Keratinocyte (primary cell): ENCODE data around the gene NFE2L1. TPM values are rescaled to one million over a fixed set of nuclear protein-coding genes. Genes with fewer than 3 reads are reported as not detected.

Source experiments
- DNase-seq: peaks from one replicate; pipeline ENCODE4 v3.0.0-alpha.2; 2011; ENCODE audit warnings: low read depth, missing footprints, low spot score
- FAIRE-seq: peaks from 2 replicates; lab custom pipeline; 2011; peaks lifted over from hg19 to GRCh38; lab: Jason Lieb, UNC
- H2AFZ ChIP-seq: 2 replicates; pipeline ENCODE4 v1.6.0; 2012; ENCODE audit warnings: low read length, control low read depth, inconsistent platforms; ENCODE audit not compliant: control insufficient read depth
- H3K27ac ChIP-seq: 2 replicates; pipeline ENCODE4 v1.5.1; 2011; ENCODE audit warnings: low read length; ENCODE audit not compliant: control insufficient read depth, insufficient read depth
- H3K27me3 ChIP-seq: 3 replicates; pipeline ENCODE4 v1.6.0; 2011; ENCODE audit warnings: low read length; ENCODE audit not compliant: control insufficient read depth, insufficient read depth; ENCODE audit errors: extremely low read depth
- H3K36me3 ChIP-seq, 2 experiments: 2 replicates in 1 of 2; 3 replicates in 1 of 2; pipeline ENCODE4 v1.5.1; 2011; ENCODE audit warnings: low read length in 2 of 2, mild to moderate bottlenecking in 1 of 2; ENCODE audit not compliant: control insufficient read depth in 2 of 2, insufficient read depth in 2 of 2; ENCODE audit errors: extremely low read depth in 1 of 2
- H3K4me1 ChIP-seq: 3 replicates; pipeline ENCODE4 v1.5.1; 2011; ENCODE audit warnings: low read length; ENCODE audit not compliant: control insufficient read depth, insufficient read depth; ENCODE audit errors: extremely low read depth
- H3K4me2 ChIP-seq: 3 replicates; pipeline ENCODE4 v1.6.0; 2011; ENCODE audit warnings: low read depth, low read length; ENCODE audit not compliant: control insufficient read depth, insufficient read depth; ENCODE audit errors: extremely low read depth
- H3K4me3 ChIP-seq, 3 experiments: fragments of 200-600 bp in 1 of 3; sonication (generic) in 1 of 3; 2 replicates in 2 of 3; 3 replicates in 1 of 3; pipeline ENCODE4 v1.5.1; 2011 to 2016; ENCODE audit warnings: low read length in 3 of 3, mild to moderate bottlenecking in 3 of 3, control low read depth in 2 of 3, inconsistent platforms in 1 of 3, low read depth in 1 of 3, mixed read lengths in 1 of 3, mixed run types in 1 of 3, moderate library complexity in 1 of 3; ENCODE audit not compliant: control insufficient read depth in 2 of 3, insufficient read depth in 2 of 3; ENCODE audit errors: extremely low read depth in 1 of 3
- H3K79me2 ChIP-seq: 2 replicates; pipeline ENCODE4 v1.6.0; 2012; ENCODE audit warnings: low read length; ENCODE audit not compliant: control insufficient read depth, insufficient read depth
- H3K9ac ChIP-seq: 3 replicates; pipeline ENCODE4 v1.6.0; 2011; ENCODE audit warnings: low read length; ENCODE audit not compliant: control insufficient read depth, insufficient read depth; ENCODE audit errors: extremely low read depth
- H3K9me1 ChIP-seq: 3 replicates; pipeline ENCODE4 v1.6.0; 2011; ENCODE audit warnings: low read length; ENCODE audit not compliant: control insufficient read depth, insufficient read depth; ENCODE audit errors: extremely low read depth
- H3K9me3 ChIP-seq: 2 replicates; pipeline ENCODE4 v1.5.1; 2012; ENCODE audit warnings: low read depth, low read length; ENCODE audit not compliant: control insufficient read depth
- H4K20me1 ChIP-seq: 3 replicates; pipeline ENCODE4 v1.6.0; 2011; ENCODE audit warnings: low read length; ENCODE audit not compliant: control insufficient read depth, insufficient read depth; ENCODE audit errors: extremely low read depth
- EZH2 ChIP-seq: IDR thresholded peaks from one replicate; pipeline ENCODE4 v1.6.1; 2012; ENCODE audit warnings: inconsistent platforms, mild to moderate bottlenecking, low read length, moderate library complexity
- dilution Hi-C: fragments of 300-500 bp; cut with MboI; formaldehyde crosslinking; loops from one replicate; pipeline ENCODE4 v1.7.0; 2020; ENCODE audit warnings: low sequenced_read_pairs; ENCODE audit not compliant: extremely low pct_ligation_motif_present
- polyA plus RNA-seq, 5 experiments: library from polyadenylated mRNA; depleted of rRNA in 3 of 5; stranded (reverse) in 3 of 5; stranded (forward) in 1 of 5; unstranded in 1 of 5; fragments of >200 nt; gene quantifications; 1 replicate in 1 of 5; 2 replicates in 3 of 5; 3 replicates in 1 of 5; pipeline versions ENCODE4 v1.2.1 to v1.2.3, GENCODE V29; 2011 to 2012; ENCODE audit warnings: missing spikeins in 2 of 5, low read depth in 1 of 5, low replicate concordance in 1 of 5
- TF ChIP-seq, protein P1 (sequence below), 3 experiments: IDR thresholded peaks in 1 of 3; conservative IDR thresholded peaks in 1 of 3; optimal IDR thresholded peaks in 1 of 3; 2 replicates in 2 of 3; 3 replicates in 1 of 3; pipeline versions ENCODE3 to v1.5.1; 2011; ENCODE audit warnings: low read length in 3 of 3, mild to moderate bottlenecking in 3 of 3, moderate library complexity in 2 of 3, control low read depth in 1 of 3, inconsistent platforms in 1 of 3; ENCODE audit not compliant: insufficient read depth in 2 of 3; ENCODE audit errors: extremely low read depth in 1 of 3

Gene NFE2L1
- polyA plus RNA-seq, 1 donor (not counting 4 experiments of a cell fraction or from before 2014, with no cell fraction given): 208 TPM

DNA sequence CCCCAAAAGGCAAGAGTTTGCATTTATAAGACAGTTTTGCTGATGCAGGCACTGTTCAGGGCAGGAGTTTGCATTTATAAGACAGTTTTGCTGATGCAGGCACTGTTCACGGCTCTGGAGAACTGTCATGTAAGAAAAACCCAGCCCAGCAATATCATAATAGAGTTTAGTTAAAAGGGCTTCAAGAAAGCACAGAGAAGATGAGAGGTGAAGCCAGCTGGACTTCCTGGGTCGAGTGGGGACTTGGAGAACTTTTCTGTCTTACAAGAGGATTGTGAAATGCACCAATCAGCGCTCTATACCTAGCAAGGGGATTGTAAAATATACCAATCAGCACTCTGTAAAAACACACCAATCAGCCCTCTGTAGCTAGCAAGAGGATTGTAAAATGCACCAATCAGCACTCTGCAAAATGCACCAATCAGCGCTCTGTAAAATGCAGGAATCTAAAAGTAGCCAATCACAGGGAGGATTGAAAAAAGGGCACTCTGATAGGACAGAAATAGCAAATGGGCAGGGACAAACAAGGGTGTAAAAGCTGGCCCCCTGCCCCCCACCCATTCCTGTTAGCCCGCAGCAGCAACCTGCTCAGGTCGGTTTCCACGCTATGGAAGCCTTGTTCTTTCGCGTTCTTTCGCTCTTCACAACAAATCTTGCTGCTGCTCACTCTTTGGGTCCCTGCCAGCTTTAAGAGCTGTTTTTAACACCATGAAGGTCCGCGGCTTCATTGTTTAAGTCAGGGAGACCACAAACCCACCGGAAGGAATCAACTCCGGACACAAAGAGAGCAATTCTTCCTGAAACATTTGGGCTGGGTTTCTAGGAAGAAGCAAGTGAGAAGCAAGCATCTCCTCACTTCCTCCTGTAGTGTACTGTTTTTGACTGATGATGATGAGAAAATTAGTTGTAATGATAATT is 54.9 kb downstream of the NFE2L1 start:
- Histone ChIP-seq H3K9me1 (no peaks in the 10 kb centered on the region), H3K9ac (no peak overlapping the region), H4K20me1 (no peaks in the 10 kb centered on the region), H3K4me1 (peaks cover 10% of the 10 kb centered on the region), H3K36me3 (no peaks in the 10 kb centered on the region), H3K4me3 (no peak overlapping the region), H3K79me2 (peaks cover 32% of the 10 kb centered on the region), H3K9me3 (no peaks in the 10 kb centered on the region), H3K27me3 (no peaks in the 10 kb centered on the region), H3K27ac (no peak overlapping the region), H3K4me2 (no peak overlapping the region), H2AFZ (no peak overlapping the region)
- dilution Hi-C loops: no loop called here
- TF ChIP-seq, protein P1, sequence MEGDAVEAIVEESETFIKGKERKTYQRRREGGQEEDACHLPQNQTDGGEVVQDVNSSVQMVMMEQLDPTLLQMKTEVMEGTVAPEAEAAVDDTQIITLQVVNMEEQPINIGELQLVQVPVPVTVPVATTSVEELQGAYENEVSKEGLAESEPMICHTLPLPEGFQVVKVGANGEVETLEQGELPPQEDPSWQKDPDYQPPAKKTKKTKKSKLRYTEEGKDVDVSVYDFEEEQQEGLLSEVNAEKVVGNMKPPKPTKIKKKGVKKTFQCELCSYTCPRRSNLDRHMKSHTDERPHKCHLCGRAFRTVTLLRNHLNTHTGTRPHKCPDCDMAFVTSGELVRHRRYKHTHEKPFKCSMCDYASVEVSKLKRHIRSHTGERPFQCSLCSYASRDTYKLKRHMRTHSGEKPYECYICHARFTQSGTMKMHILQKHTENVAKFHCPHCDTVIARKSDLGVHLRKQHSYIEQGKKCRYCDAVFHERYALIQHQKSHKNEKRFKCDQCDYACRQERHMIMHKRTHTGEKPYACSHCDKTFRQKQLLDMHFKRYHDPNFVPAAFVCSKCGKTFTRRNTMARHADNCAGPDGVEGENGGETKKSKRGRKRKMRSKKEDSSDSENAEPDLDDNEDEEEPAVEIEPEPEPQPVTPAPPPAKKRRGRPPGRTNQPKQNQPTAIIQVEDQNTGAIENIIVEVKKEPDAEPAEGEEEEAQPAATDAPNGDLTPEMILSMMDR (optimal IDR thresholded peaks at IDR 0.05 in 1 of 3, IDR thresholded peaks at IDR 0.05 in 1 of 3, conservative IDR thresholded peaks at IDR 0.05 in 1 of 3; ENCODE audit: extremely low read depth in 1 of 3, insufficient read depth in 2 of 3, low read length in 3 of 3): no peak
- TF ChIP-seq EZH2: no peak
- FAIRE-seq (no peak), DNase-seq (no peak)

DNA sequence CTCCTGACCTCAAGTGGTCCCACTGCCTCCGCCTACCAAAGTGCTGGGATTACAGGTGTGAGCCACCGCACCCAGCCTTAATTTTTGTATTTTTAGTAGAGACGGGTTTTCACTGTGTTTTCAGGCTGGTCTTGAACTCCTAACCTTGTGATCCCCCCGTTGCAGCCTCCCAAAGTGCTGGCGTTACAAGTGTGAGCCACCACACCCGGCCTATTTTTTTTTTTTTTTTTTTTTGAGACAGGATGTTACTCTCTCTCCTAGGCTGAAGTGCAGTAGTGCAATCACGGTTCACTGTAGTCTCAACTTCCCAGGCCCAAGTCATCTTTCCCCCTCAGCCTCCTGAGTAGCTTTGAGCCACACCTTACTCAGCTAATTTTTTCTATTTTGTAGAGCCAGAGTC is 56.3 kb downstream of the NFE2L1 start:
- Histone ChIP-seq H3K9ac (no peak overlapping the region), H2AFZ (no peak overlapping the region), H3K79me2 (peaks cover 32% of the 10 kb centered on the region), H4K20me1 (no peaks in the 10 kb centered on the region), H3K4me1 (peaks cover 6% of the 10 kb centered on the region), H3K36me3 (no peaks in the 10 kb centered on the region), H3K27ac (no peak overlapping the region), H3K9me3 (no peaks in the 10 kb centered on the region), H3K4me3 (no peak overlapping the region), H3K4me2 (no peak overlapping the region), H3K27me3 (no peaks in the 10 kb centered on the region), H3K9me1 (no peaks in the 10 kb centered on the region)
- DNase-seq (no peak), FAIRE-seq (no peak)
- TF ChIP-seq, protein P1 (optimal IDR thresholded peaks at IDR 0.05 in 1 of 3, IDR thresholded peaks at IDR 0.05 in 1 of 3, conservative IDR thresholded peaks at IDR 0.05 in 1 of 3; ENCODE audit: extremely low read depth in 1 of 3, insufficient read depth in 2 of 3, low read length in 3 of 3): no peak
- TF ChIP-seq EZH2: no peak
- dilution Hi-C loops: no loop called here
